K562 (cell line): Measurements from ENCODE around the gene MAP1S. TPM values are rescaled to one million over a fixed set of nuclear protein-coding genes. Genes with fewer than 3 reads are reported as not detected.
A peak's percentile ranks its signal among the peaks of the same experiment; 100 is the strongest.

Experiments
- FOXJ3 ChIP-seq: sonication (generic); formaldehyde crosslinking; IDR thresholded peaks from 2 replicates; pipeline ENCODE4 v1.4.0; 2020; ENCODE audit warnings: mild to moderate bottlenecking, missing genetic modification reagents
- MCM2 ChIP-seq: fragments of 450-650 bp; IDR thresholded peaks from 2 replicates; pipeline ENCODE4 v1.6.1; 2017; ENCODE audit warnings: low read depth, mild to moderate bottlenecking
- NUFIP1 ChIP-seq: fragments of 450-650 bp; IDR thresholded peaks from 2 replicates; pipeline ENCODE4 v1.6.1; 2018; ENCODE audit not compliant: partially characterized antibody
- PCBP1 ChIP-seq: fragments of 200-400 bp; formaldehyde crosslinking; IDR thresholded peaks from 2 replicates; pipeline ENCODE4 v1.6.1; 2018; ENCODE audit warnings: mild to moderate bottlenecking, low read depth, low read length; ENCODE audit not compliant: poor library complexity, severe bottlenecking
- RCOR1 ChIP-seq, 2 experiments: IDR thresholded peaks; 2 replicates each; pipeline ENCODE4 v1.6.1; 2012; ENCODE audit warnings: low read depth in 2 of 2, low read length in 2 of 2, borderline replicate concordance in 1 of 2, improper control_type of control experiment in 1 of 2
- SMAD1 ChIP-seq: fragments of 150-350 bp; IDR thresholded peaks from 2 replicates; pipeline ENCODE4 v1.6.1; 2014; ENCODE audit warnings: low read length, low read depth; ENCODE audit not compliant: partially characterized antibody
- SMARCA4 ChIP-seq: fragments of 450-650 bp; IDR thresholded peaks from 2 replicates; pipeline ENCODE4 v1.6.1; 2016
- SUPT5H ChIP-seq: fragments of 450-650 bp; IDR thresholded peaks from 2 replicates; pipeline ENCODE4 v1.6.1; 2016
- TAF1 ChIP-seq: IDR thresholded peaks from 2 replicates; pipeline ENCODE4 v1.6.1; 2011; ENCODE audit warnings: mild to moderate bottlenecking, low read length, moderate library complexity; ENCODE audit not compliant: insufficient read depth, control insufficient read depth, severe bottlenecking; ENCODE audit errors: extremely low read depth
- ZNF197 ChIP-seq: fragments of 200-800 bp; sonication (Bioruptor generic); IDR thresholded peaks from 2 replicates; pipeline ENCODE4 v1.6.1; 2016; ENCODE audit warnings: low read depth, missing genetic modification characterization, missing compliant biosample characterization
- ZNF212 ChIP-seq: fragments of 450-650 bp; formaldehyde crosslinking; IDR thresholded peaks from 2 replicates; pipeline ENCODE4 v1.4.0; 2020; ENCODE audit warnings: mild to moderate bottlenecking
- polyA plus RNA-seq, 8 experiments: library from polyadenylated mRNA; depleted of rRNA in 4 of 8; stranded (reverse) in 5 of 8; unstranded in 3 of 8; fragments of >200 nt; fragmentation: Nextera tagmentation in 2 of 8; fragmentation: Illumina TruSeq in 1 of 8; extraction: Ambion mirVana in 2 of 8; extraction: Trizol in 1 of 8; gene quantifications; 2 replicates each; pipeline versions ENCODE4 v1.2.1 to v1.2.3, GENCODE V29; 2011 to 2014; ENCODE audit warnings: inconsistent platforms in 1 of 8, missing spikeins in 1 of 8
- total RNA-seq, 7 experiments: library from RNA; depleted of rRNA in 6 of 7; stranded (reverse); fragments of >200 nt in 6 of 7; fragmentation: Illumina TruSeq in 2 of 7; extraction: Trizol in 2 of 7; gene quantifications; 2 replicates each; pipeline versions ENCODE4 v1.2.1 to v1.2.3, GENCODE V29; 2011 to 2021; ENCODE audit warnings: low replicate concordance in 1 of 7
- TF ChIP-seq, protein P1 (sequence below), 2 experiments: fragments of 150-350 bp in 1 of 2; IDR thresholded peaks; 2 replicates each; pipeline ENCODE4 v1.6.1; 2012 to 2016; ENCODE audit warnings: low read depth in 2 of 2, low read length in 2 of 2, mild to moderate bottlenecking in 1 of 2, moderate library complexity in 1 of 2
- TF ChIP-seq, protein P2 (sequence below), 2 experiments: fragments of 200-800 bp in 1 of 2; sonication (Bioruptor generic) in 1 of 2; sonication (generic) in 1 of 2; formaldehyde crosslinking in 1 of 2; IDR thresholded peaks in 1 of 2; conservative IDR thresholded peaks in 1 of 2; 2 replicates each; pipeline versions ENCODE4 v1.5.0 to v1.6.1; 2016 to 2020; ENCODE audit warnings: missing compliant biosample characterization in 1 of 2, missing genetic modification characterization in 1 of 2, missing genetic modification reagents in 1 of 2
- TF ChIP-seq, protein P3 (sequence below): sonication (generic); formaldehyde crosslinking; IDR thresholded peaks from 2 replicates; pipeline ENCODE4 v1.5.0; 2020; ENCODE audit warnings: missing genetic modification reagents
- TF ChIP-seq, protein P4 (sequence below): fragments of 450-650 bp; IDR thresholded peaks from 2 replicates; pipeline ENCODE4 v1.6.1; 2017; ENCODE audit warnings: mild to moderate bottlenecking, moderate library complexity
- TF ChIP-seq, protein P5 (sequence below): fragments of 250-450 bp; sonication (Bioruptor Pico); IDR thresholded peaks from 2 replicates; pipeline ENCODE4 v1.5.0; 2021; ENCODE audit warnings: mild to moderate bottlenecking, moderate library complexity

MAP1S gene
- total and polyA plus RNA-seq, 9 of the 15 experiments (the other 6 are each of a cell fraction or from before 2014, with no cell fraction given), result 2.0 to 81.0 (median 9.5) TPM

DNA sequence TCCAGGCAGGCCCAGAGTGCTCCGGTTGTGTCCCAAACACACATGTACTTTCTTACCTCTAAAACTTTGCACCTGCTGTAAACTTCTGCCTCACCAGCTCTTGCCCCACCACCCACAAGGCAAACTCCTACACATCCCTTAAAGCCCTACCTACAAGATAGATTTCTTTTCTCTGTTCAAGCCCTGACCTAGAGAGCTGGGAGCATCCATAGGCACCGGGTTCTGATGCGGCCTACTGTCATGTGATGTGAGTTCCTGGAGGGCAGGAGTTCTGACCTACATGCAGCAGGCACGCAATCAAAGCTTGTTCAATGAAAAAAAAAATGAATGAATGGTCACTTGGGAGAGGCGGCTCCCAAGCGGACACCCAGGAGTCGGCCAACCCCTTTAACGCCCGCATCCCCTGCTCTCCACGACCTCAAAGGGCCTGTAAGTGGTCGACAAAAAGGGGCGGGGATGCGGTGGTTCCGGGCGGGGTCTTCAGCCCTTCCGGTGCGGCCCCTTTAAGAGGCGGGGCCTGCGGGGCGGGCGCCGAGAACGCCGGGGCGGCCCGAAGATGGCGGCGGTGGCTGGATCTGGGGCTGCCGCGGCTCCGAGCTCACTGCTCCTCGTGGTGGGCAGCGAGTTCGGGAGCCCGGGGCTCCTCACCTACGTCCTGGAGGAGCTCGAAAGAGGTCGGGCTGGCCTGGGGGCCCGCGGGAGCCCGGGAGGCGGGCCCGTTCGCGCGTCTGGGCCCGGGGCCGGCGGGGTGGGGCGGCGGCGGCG is at the start of gene MAP1S (continued):
- TF ChIP-seq, protein P1, sequence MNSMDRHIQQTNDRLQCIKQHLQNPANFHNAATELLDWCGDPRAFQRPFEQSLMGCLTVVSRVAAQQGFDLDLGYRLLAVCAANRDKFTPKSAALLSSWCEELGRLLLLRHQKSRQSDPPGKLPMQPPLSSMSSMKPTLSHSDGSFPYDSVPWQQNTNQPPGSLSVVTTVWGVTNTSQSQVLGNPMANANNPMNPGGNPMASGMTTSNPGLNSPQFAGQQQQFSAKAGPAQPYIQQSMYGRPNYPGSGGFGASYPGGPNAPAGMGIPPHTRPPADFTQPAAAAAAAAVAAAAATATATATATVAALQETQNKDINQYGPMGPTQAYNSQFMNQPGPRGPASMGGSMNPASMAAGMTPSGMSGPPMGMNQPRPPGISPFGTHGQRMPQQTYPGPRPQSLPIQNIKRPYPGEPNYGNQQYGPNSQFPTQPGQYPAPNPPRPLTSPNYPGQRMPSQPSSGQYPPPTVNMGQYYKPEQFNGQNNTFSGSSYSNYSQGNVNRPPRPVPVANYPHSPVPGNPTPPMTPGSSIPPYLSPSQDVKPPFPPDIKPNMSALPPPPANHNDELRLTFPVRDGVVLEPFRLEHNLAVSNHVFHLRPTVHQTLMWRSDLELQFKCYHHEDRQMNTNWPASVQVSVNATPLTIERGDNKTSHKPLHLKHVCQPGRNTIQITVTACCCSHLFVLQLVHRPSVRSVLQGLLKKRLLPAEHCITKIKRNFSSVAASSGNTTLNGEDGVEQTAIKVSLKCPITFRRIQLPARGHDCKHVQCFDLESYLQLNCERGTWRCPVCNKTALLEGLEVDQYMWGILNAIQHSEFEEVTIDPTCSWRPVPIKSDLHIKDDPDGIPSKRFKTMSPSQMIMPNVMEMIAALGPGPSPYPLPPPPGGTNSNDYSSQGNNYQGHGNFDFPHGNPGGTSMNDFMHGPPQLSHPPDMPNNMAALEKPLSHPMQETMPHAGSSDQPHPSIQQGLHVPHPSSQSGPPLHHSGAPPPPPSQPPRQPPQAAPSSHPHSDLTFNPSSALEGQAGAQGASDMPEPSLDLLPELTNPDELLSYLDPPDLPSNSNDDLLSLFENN (IDR thresholded peaks at IDR 0.05; ENCODE audit: low read depth in 2 of 2, low read length in 2 of 2), result no peak
- no peak for TF ChIP-seq FOXJ3
- TF ChIP-seq SUPT5H, result peak; percentile 79
- no peak for TF ChIP-seq ZNF197 (CRISPR knock-in tag)
- TF ChIP-seq RCOR1 (IDR thresholded peaks at IDR 0.05; ENCODE audit: borderline replicate concordance in 1 of 2, low read depth in 2 of 2, low read length in 2 of 2), result no peak
- no peak for TF ChIP-seq PCBP1
- TF ChIP-seq, protein P2, sequence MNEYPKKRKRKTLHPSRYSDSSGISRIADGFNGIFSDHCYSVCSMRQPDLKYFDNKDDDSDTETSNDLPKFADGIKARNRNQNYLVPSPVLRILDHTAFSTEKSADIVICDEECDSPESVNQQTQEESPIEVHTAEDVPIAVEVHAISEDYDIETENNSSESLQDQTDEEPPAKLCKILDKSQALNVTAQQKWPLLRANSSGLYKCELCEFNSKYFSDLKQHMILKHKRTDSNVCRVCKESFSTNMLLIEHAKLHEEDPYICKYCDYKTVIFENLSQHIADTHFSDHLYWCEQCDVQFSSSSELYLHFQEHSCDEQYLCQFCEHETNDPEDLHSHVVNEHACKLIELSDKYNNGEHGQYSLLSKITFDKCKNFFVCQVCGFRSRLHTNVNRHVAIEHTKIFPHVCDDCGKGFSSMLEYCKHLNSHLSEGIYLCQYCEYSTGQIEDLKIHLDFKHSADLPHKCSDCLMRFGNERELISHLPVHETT (CRISPR knock-in tag; conservative IDR thresholded peaks at IDR 0.05 in 1 of 2, IDR thresholded peaks at IDR 0.05 in 1 of 2), result no peak
- TF ChIP-seq, protein P3, sequence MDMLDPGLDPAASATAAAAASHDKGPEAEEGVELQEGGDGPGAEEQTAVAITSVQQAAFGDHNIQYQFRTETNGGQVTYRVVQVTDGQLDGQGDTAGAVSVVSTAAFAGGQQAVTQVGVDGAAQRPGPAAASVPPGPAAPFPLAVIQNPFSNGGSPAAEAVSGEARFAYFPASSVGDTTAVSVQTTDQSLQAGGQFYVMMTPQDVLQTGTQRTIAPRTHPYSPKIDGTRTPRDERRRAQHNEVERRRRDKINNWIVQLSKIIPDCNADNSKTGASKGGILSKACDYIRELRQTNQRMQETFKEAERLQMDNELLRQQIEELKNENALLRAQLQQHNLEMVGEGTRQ (CRISPR knock-in tag), result peak; percentile 50
- no peak for TF ChIP-seq NUFIP1
- no peak for TF ChIP-seq SMAD1
- TF ChIP-seq SMARCA4, result no peak
- TF ChIP-seq MCM2, result no peak
- TF ChIP-seq, protein P4, sequence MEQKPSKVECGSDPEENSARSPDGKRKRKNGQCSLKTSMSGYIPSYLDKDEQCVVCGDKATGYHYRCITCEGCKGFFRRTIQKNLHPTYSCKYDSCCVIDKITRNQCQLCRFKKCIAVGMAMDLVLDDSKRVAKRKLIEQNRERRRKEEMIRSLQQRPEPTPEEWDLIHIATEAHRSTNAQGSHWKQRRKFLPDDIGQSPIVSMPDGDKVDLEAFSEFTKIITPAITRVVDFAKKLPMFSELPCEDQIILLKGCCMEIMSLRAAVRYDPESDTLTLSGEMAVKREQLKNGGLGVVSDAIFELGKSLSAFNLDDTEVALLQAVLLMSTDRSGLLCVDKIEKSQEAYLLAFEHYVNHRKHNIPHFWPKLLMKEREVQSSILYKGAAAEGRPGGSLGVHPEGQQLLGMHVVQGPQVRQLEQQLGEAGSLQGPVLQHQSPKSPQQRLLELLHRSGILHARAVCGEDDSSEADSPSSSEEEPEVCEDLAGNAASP, result no peak
- TF ChIP-seq TAF1, result peak; percentile 85
- TF ChIP-seq, protein P5, sequence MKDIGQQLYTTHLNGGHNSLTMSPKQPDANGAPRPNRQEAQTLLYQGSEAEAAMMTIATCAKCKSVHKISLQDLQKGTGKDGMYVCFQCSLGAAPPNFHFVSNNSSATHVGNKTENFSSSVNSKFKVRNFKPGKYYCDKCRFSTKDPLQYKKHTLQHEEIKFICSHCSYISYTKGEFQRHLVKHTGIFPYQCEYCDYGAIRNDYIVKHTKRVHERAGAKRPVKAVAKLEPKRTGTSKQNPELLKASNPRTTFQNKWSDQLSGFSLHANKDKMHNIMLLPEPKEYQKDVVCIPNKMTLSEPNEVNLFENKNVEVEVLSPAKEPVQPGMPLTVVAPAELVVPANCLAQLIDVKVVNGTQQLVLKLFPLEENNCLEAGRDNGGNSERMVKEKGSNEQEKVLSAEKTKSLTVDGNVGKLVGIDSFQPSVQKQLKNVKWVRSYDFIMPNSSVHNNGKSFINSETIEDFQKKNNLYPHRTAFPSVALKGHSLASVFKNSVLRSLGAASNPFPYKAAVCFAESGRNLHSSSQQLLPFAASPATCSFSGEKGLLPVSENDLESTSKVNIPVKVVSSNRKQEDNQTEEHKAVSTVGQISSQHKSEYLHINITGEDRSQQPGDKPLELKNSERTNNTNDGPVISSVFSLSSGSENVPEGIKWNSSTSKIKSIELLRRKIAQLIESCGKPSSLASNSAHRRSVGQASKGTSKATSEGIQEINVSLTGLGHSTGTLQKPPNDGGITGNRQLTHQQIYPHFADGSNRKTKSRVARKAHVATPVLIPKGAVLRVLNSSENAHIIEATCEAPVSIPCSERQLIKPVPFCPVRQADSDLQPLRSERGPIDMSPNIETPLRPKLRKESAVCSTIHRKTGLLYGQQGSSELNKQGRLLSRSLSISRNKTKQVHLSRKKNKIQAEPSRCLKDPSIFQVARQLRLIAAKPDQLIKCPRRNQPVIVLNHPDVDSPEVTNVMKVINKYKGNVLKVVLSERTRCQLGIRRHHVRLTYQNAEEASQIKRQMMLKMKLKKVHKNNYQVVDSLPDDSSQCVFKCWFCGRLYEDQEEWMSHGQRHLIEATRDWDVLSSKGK, result no peak
- TF ChIP-seq ZNF212 (CRISPR knock-in tag), result no peak
